ENCODE measurements around the gene DCAF7.

Gene DCAF7

DNA sequence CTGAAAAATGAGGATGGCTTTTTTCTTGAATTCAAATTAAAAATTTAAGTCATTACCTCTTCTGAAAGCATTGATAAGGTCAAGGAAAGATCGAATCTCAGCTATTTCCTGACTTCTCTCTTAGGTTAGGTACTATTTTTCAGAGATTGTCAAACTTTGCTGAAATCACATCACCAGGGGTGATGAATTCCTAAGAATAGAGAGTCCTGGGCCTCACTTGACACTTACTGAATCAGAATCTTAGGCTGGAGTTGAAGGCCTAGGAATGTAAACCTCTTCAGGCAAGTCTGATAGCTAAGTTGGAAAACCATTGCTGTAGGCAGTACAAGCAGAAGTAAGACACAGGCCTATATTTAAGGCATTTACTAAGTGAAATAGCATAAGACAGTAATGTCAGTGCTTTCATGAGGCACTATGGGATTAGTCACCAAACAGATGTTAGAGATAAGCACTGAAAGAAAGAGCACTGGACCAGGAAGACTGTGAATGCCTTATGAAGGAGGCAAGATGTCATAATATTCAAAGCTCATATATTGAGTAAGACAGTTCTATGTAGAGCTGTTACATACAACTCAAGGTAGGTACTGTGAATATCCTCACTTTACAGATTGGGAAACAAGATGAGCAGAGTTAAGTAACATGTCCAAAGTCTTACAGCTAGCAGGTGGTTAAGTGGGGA lies 21.5 kb downstream of the DCAF7 start:
- no peak for TF ChIP-seq CTCF (IDR thresholded peaks at IDR 0.05)

DNA sequence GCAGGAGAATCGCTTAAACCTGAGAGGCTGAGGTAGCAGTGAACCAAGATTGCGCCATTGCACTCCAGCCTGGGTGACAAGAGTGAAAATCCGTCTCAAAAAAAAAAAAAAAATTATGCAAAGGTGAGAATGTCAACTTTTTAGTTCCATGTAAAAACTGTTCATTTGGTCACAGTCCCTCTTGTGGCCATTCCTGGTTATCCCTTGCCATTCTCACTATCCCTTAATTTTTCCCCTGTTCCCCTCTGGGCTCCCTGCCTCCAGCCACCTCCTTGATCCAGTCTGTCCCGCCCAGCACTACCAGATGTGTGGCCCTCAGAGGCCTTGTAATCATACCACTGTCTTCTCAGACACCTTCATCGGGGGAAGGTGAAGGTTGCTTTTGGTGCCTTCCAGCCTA lies 23.4 kb downstream of the DCAF7 start:
- peak; percentile 52 for TF ChIP-seq CTCF (IDR thresholded peaks at IDR 0.05)

GRCh38 chr17:63578027-63578768 lies 27.9 kb downstream of the DCAF7 start:
- no peak for TF ChIP-seq CTCF (IDR thresholded peaks at IDR 0.05)

- TF ChIP-seq CTCF (IDR thresholded peaks at IDR 0.05): no peak
Measured at GRCh38 chr17:63578769-63579111, 28.5 kb downstream of the DCAF7 start.

- no peak for TF ChIP-seq CTCF (IDR thresholded peaks at IDR 0.05)
Measured at GRCh38 chr17:63579633-63580032, 29.4 kb downstream of the DCAF7 start.

GRCh38 chr17:63587770-63588169 lies 37.5 kb downstream of the DCAF7 start:
- TF ChIP-seq CTCF (IDR thresholded peaks at IDR 0.05): no peak

DNA sequence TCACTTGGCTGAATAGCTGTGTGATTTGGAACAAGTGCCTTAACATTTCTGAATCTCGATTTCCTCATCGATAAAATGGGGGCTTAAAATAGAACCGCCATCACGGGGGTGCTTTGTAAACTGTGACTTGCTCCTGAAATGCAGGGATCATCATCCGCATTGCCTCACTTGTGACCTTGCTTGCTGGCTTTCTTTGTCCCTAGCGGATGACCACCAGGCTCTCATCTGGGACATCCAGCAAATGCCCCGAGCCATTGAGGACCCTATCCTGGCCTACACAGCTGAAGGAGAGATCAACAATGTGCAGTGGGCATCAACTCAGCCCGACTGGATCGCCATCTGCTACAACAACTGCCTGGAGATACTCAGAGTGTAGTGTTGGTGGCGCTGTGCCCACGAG lies 38.5 kb downstream of the DCAF7 start:
- no peak for TF ChIP-seq CTCF (IDR thresholded peaks at IDR 0.05)

Data from LNCAP (cell line).